ENCODE results near the gene GZMA. TPM values are rescaled to one million over a fixed set of nuclear protein-coding genes. Genes with fewer than 3 reads are reported as not detected.
"Not testable (repeated sequence)": the region's sequence is repeated elsewhere in the genome, so short reads cannot be mapped to it uniquely, and the experiment has no call there.

Gene GZMA
- total RNA-seq, 4 donors from 2014 or later = 0.40 to 3.1 (median 0.89) TPM

DNA sequence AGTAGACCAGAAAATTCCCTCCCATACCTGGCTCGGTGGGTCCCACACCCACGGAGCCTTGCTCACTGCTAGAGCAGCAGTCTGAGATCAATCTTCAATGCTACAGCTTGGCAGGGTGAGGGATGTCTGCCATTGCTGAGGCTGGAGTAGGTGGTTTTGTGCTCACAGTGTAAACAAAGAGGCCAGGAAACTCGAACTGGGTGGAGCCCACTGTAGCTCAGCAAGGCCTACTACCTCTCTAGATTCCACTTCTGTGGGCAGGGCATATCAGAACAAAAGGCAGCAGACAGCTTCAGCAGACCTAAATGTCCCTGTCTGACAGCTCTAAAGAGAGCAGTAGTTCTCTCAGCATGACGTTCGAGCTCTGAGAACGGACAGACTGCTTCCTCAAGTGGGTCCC lies 5.6 kb upstream of the GZMA start:
- Histone ChIP-seq H3K4me1 (no peaks in the 10 kb centered on the region), H3K9me3 (peaks cover 0 to 5% (median 0%) of the 10 kb centered on the region in 4 donors), H3K4me3 (no peak overlapping the region), H3K36me3 (no peaks in the 10 kb centered on the region), H3K27ac (replicated peaks in 1 of 4) (no peak overlapping the region), H3K27me3 (no peaks in the 10 kb centered on the region)
- intact Hi-C loops (cut with DNase I) = no loop called here
- WGBS = 84% methylated on average over 4 of the region's 6 CpGs
- TF ChIP-seq POLR2AphosphoS5 (IDR thresholded peaks at IDR 0.05) = no peak
- TF ChIP-seq POLR2A (IDR thresholded peaks at IDR 0.05; ENCODE audit: low read depth) = no peak
- no peak for TF ChIP-seq CTCF (IDR thresholded peaks at IDR 0.05)
- no peak for TF ChIP-seq EP300 (IDR thresholded peaks at IDR 0.05)
- no peak for DNase-seq (ENCODE audit: extremely low spot score)

- H3K9me3 ChIP-seq; H3K27me3 ChIP-seq; H3K27ac ChIP-seq (replicated peaks in 1 of 4); H3K4me1 ChIP-seq; DNase-seq (ENCODE audit: extremely low spot score); intact Hi-C loops (cut with DNase I); H3K36me3 ChIP-seq; H3K4me3 ChIP-seq: not testable (repeated sequence)
Measured at GRCh38 chr5:55101148-55101547, 1.3 kb upstream of the GZMA start.

- no peaks in the 10 kb centered on the region for H3K4me1 ChIP-seq
Measured at GRCh38 chr5:55101556-55102276, 730 bp upstream of the GZMA start.

GRCh38 chr5:55104036-55104772 lies 1.8 kb downstream of the GZMA start:
- WGBS = 93% methylated on average over 2 of the region's 2 CpGs
- H3K27me3 ChIP-seq = peaks cover 0 to 4% (median 0%) of the 10 kb centered on the region in 4 donors
- peaks cover 0 to 5% (median 0%) of the 10 kb centered on the region in 4 donors for H3K9me3 ChIP-seq
- no peaks in the 10 kb centered on the region for H3K36me3 ChIP-seq
- intact Hi-C loops (cut with DNase I) = no loop called here
- no peak overlapping the region for H3K4me3 ChIP-seq
- H3K4me1 ChIP-seq = no peaks in the 10 kb centered on the region
- TF ChIP-seq POLR2A (IDR thresholded peaks at IDR 0.05; ENCODE audit: low read depth) (no peak), EP300 (IDR thresholded peaks at IDR 0.05) (no peak), CTCF (IDR thresholded peaks at IDR 0.05) (no peak), POLR2AphosphoS5 (IDR thresholded peaks at IDR 0.05) (no peak)
- no peak for DNase-seq (ENCODE audit: extremely low spot score)
- H3K27ac ChIP-seq (replicated peaks in 1 of 4) = no peak overlapping the region

More at GRCh38 chr5:55101556-55102276, 730 bp upstream of the GZMA start:
- H3K27me3 ChIP-seq = no peaks in the 10 kb centered on the region
- H3K36me3 ChIP-seq = no peaks in the 10 kb centered on the region
- no peak for TF ChIP-seq EP300 (IDR thresholded peaks at IDR 0.05)
- TF ChIP-seq POLR2AphosphoS5 (IDR thresholded peaks at IDR 0.05) = no peak
- TF ChIP-seq CTCF (IDR thresholded peaks at IDR 0.05) = no peak
- TF ChIP-seq POLR2A (IDR thresholded peaks at IDR 0.05; ENCODE audit: low read depth) = no peak
- intact Hi-C loops (cut with DNase I) = no loop called here
- no peak for DNase-seq (ENCODE audit: extremely low spot score)
- H3K9me3 ChIP-seq = peaks cover 0 to 5% (median 0%) of the 10 kb centered on the region in 4 donors
- no peak overlapping the region for H3K4me3 ChIP-seq
- H3K27ac ChIP-seq (replicated peaks in 1 of 4) = no peak overlapping the region
- WGBS = 75% methylated on average over 5 of the region's 5 CpGs

- 87% methylated on average over 5 of the region's 5 CpGs for WGBS
- Histone ChIP-seq H3K9me3 (peaks cover 0 to 5% (median 0%) of the 10 kb centered on the region in 4 donors), H3K4me1 (no peaks in the 10 kb centered on the region), H3K27ac (replicated peaks in 1 of 4) (no peak overlapping the region), H3K36me3 (no peaks in the 10 kb centered on the region), H3K27me3 (peaks cover 0 to 4% (median under 1%) of the 10 kb centered on the region in 4 donors), H3K4me3 (no peak overlapping the region)
- TF ChIP-seq POLR2AphosphoS5 (IDR thresholded peaks at IDR 0.05) = no peak
- TF ChIP-seq EP300 (IDR thresholded peaks at IDR 0.05) = no peak
- TF ChIP-seq POLR2A (IDR thresholded peaks at IDR 0.05; ENCODE audit: low read depth) = no peak
- no peak for TF ChIP-seq CTCF (IDR thresholded peaks at IDR 0.05)
- intact Hi-C loops (cut with DNase I) = no loop called here
- DNase-seq (ENCODE audit: extremely low spot score) = peak; percentile 55
Measured at GRCh38 chr5:55104946-55105701, 2.7 kb downstream of the GZMA start.

- DNase-seq (ENCODE audit: extremely low spot score); H3K27ac ChIP-seq (replicated peaks in 1 of 4); H3K36me3 ChIP-seq; intact Hi-C loops (cut with DNase I); H3K4me3 ChIP-seq; H3K27me3 ChIP-seq; H3K4me1 ChIP-seq; H3K9me3 ChIP-seq: not testable (repeated sequence)
Measured at GRCh38 chr5:55105976-55106375, 3.5 kb downstream of the GZMA start.

Measured in esophagus muscularis mucosa (tissue), 4 donors.